Loucy (cell line): ENCODE data around the gene CHL1.

Source experiments
- H2AFZ ChIP-seq: fragments of 200-600 bp; sonication (generic); 2 replicates; pipeline ENCODE4 v1.6.0; 2016; ENCODE audit warnings: antibody characterized with exemption, mild to moderate bottlenecking, low read length, moderate library complexity
- H3F3A ChIP-seq: fragments of 200-600 bp; 2 replicates; pipeline ENCODE4 v1.6.0; 2016; ENCODE audit warnings: antibody characterized with exemption, low read depth, mild to moderate bottlenecking
- H3K27me3 ChIP-seq: fragments of 200-600 bp; sonication (generic); 2 replicates; pipeline ENCODE4 v1.6.1; 2014; ENCODE audit warnings: low read length, mild to moderate bottlenecking; ENCODE audit not compliant: insufficient read depth, poor library complexity, severe bottlenecking
- H3K36me3 ChIP-seq: fragments of 200-600 bp; sonication (generic); 2 replicates; pipeline ENCODE4 v1.6.1; 2016; ENCODE audit warnings: low read length; ENCODE audit not compliant: insufficient read depth
- H3K4me1 ChIP-seq: fragments of 200-600 bp; sonication (generic); 2 replicates; pipeline ENCODE4 v1.5.1; 2014; ENCODE audit warnings: low read length, mild to moderate bottlenecking; ENCODE audit not compliant: insufficient read depth, poor library complexity, severe bottlenecking
- H3K4me2 ChIP-seq: fragments of 200-600 bp; sonication (generic); 2 replicates; pipeline ENCODE4 v1.6.0; 2014; ENCODE audit warnings: antibody characterized with exemption, low read length, low read depth, mild to moderate bottlenecking; ENCODE audit not compliant: poor library complexity, severe bottlenecking
- H3K4me3 ChIP-seq: fragments of 200-600 bp; sonication (generic); 2 replicates; pipeline ENCODE4 v1.5.1; 2014; ENCODE audit warnings: low read length, mild to moderate bottlenecking, mixed read lengths; ENCODE audit not compliant: poor library complexity, severe bottlenecking
- H3K79me2 ChIP-seq: fragments of 200-600 bp; sonication (generic); 2 replicates; pipeline ENCODE4 v1.6.1; 2014; ENCODE audit warnings: low read length; ENCODE audit not compliant: insufficient read depth
- H3K9ac ChIP-seq: fragments of 200-600 bp; sonication (generic); 2 replicates; pipeline ENCODE4 v1.6.0; 2014; ENCODE audit warnings: mild to moderate bottlenecking, low read depth, low read length, moderate library complexity; ENCODE audit not compliant: poor library complexity, severe bottlenecking
- H3K9me2 ChIP-seq: fragments of 200-600 bp; sonication (generic); replicated peaks from 2 replicates; pipeline ENCODE4 v1.6.1; 2016; ENCODE audit warnings: low read depth, low read length, mixed read lengths
- H3K9me3 ChIP-seq: fragments of 200-600 bp; sonication (generic); 2 replicates; pipeline ENCODE4 v1.6.1; 2014; ENCODE audit warnings: mild to moderate bottlenecking, antibody characterized with exemption, low read length, low read depth; ENCODE audit not compliant: insufficient read depth
- H4K20me1 ChIP-seq: fragments of 200-600 bp; sonication (generic); 2 replicates; pipeline ENCODE4 v1.6.0; 2014; ENCODE audit warnings: antibody characterized with exemption, low read length, mild to moderate bottlenecking; ENCODE audit not compliant: insufficient read depth, poor library complexity, severe bottlenecking
- CTCF ChIP-seq: fragments of 200-600 bp; sonication (generic); conservative IDR thresholded peaks from 2 replicates; pipeline ENCODE4 v1.5.1; 2014; ENCODE audit warnings: mild to moderate bottlenecking, antibody characterized with exemption, low read length
- EZH2phosphoT487 ChIP-seq: fragments of 200-600 bp; IDR thresholded peaks from 2 replicates; pipeline ENCODE4 v1.6.1; 2018; ENCODE audit warnings: antibody characterized with exemption, mild to moderate bottlenecking, moderate library complexity, borderline replicate concordance

The CHL1 gene

GRCh38 chr3:452221-452620 is 255.7 kb downstream of the CHL1 start:
- H4K20me1 ChIP-seq, result no peaks in the 10 kb centered on the region
- H3K27me3 ChIP-seq, result no peaks in the 10 kb centered on the region
- H3K4me2 ChIP-seq, result no peak overlapping the region
- H3K36me3 ChIP-seq, result no peaks in the 10 kb centered on the region
- no peaks in the 10 kb centered on the region for H3F3A ChIP-seq
- H3K4me3 ChIP-seq, result no peak overlapping the region
- H2AFZ ChIP-seq, result no peak overlapping the region
- H3K79me2 ChIP-seq, result no peaks in the 10 kb centered on the region
- TF ChIP-seq EZH2phosphoT487 (no peak), CTCF (no peak)
- H3K9me3 ChIP-seq, result peaks cover 8% of the 10 kb centered on the region; the same call in 1 of the 2 replicates
- no peaks in the 10 kb centered on the region for H3K9me2 ChIP-seq
- no peaks in the 10 kb centered on the region for H3K4me1 ChIP-seq
- H3K9ac ChIP-seq, result no peak overlapping the region

- no peaks in the 10 kb centered on the region for H3K36me3 ChIP-seq
- H3F3A ChIP-seq, result no peaks in the 10 kb centered on the region
- H3K4me2 ChIP-seq, result no peak overlapping the region
- peaks cover 8% of the 10 kb centered on the region; the same call in 1 of the 2 replicates for H3K9me3 ChIP-seq
- TF ChIP-seq CTCF, result no peak
- TF ChIP-seq EZH2phosphoT487, result no peak
- H3K9me2 ChIP-seq, result no peaks in the 10 kb centered on the region
- H3K27me3 ChIP-seq, result no peaks in the 10 kb centered on the region
- no peak overlapping the region for H3K4me3 ChIP-seq
- no peaks in the 10 kb centered on the region for H3K79me2 ChIP-seq
- no peak overlapping the region for H2AFZ ChIP-seq
- H3K9ac ChIP-seq, result no peak overlapping the region
- no peaks in the 10 kb centered on the region for H4K20me1 ChIP-seq
- no peaks in the 10 kb centered on the region for H3K4me1 ChIP-seq
These were observed 256.5 kb downstream of the CHL1 start for GRCh38 chr3:453106-453505.

DNA sequence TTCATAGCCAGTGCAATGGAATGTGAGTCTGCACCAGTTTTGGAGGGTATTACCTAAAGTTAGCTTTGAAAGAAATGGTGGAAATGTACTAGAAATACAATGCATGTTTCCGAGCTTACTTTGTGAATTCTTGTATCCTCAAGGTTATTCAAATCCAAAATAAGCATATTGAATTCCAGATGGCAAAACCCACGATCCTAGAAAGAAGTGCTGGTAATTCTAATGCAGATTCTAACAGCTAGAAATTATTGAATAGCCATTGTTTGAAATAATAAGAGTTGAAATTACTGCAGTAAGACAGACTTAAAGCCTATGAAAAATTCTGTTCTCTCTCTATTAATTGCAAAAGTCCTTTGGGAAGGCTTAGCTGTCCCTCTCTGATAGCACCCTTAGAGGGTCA is 258.4 kb downstream of the CHL1 start:
- H4K20me1 ChIP-seq, result no peaks in the 10 kb centered on the region
- TF ChIP-seq EZH2phosphoT487 (no peak), CTCF (no peak)

More for the DNA sequence above, 258.4 kb downstream of the CHL1 start:
- H3K9ac ChIP-seq, result no peak overlapping the region
- H3K79me2 ChIP-seq, result no peaks in the 10 kb centered on the region
- no peaks in the 10 kb centered on the region for H3K27me3 ChIP-seq
- no peak overlapping the region for H2AFZ ChIP-seq
- no peaks in the 10 kb centered on the region for H3K36me3 ChIP-seq
- no peak overlapping the region for H3K4me3 ChIP-seq
- no peaks in the 10 kb centered on the region for H3K9me2 ChIP-seq
- no peaks in the 10 kb centered on the region for H3F3A ChIP-seq
- peaks cover 6% of the 10 kb centered on the region; the same call in 1 of the 2 replicates for H3K9me3 ChIP-seq
- H3K4me1 ChIP-seq, result no peaks in the 10 kb centered on the region
- no peak overlapping the region for H3K4me2 ChIP-seq
